OCI-LY1 (cell line): ENCODE results near the gene ANKRD6.

Experiments
- EZH2 ChIP-seq: fragments of 200-600 bp; sonication (generic), shearing (Covaris generic); IDR thresholded peaks from 2 replicates; pipeline ENCODE4 v1.8.0; 2017; ENCODE audit warnings: borderline replicate concordance, mixed run types, mild to moderate bottlenecking, antibody characterized with exemption, low read length, moderate library complexity, mixed read lengths
- TF ChIP-seq, protein P1 (sequence below): fragments of 200-600 bp; sonication (generic), shearing (Covaris generic); IDR thresholded peaks from 2 replicates; pipeline ENCODE4 v1.5.1; 2017; ENCODE audit warnings: mild to moderate bottlenecking, antibody characterized with exemption, low read length, moderate library complexity, mixed read lengths

DNA sequence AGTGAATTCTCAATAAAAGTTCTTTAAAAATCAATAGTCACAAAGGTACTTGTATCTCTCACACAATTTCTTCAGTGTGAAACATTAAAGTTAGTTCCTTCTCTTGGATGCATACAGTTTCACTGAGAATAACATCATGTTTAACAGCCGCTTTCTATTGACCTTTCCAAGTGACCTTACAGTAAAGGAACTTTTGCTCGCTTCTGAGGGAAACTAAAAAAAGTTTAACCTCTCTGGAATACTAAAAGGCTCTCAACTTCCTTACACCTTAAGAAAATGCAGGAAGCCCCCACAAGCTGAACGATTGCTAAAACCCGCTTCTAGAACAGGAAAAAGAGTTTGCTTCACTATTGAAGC lies 22.2 kb upstream of the ANKRD6 start:
- TF ChIP-seq, protein P1, sequence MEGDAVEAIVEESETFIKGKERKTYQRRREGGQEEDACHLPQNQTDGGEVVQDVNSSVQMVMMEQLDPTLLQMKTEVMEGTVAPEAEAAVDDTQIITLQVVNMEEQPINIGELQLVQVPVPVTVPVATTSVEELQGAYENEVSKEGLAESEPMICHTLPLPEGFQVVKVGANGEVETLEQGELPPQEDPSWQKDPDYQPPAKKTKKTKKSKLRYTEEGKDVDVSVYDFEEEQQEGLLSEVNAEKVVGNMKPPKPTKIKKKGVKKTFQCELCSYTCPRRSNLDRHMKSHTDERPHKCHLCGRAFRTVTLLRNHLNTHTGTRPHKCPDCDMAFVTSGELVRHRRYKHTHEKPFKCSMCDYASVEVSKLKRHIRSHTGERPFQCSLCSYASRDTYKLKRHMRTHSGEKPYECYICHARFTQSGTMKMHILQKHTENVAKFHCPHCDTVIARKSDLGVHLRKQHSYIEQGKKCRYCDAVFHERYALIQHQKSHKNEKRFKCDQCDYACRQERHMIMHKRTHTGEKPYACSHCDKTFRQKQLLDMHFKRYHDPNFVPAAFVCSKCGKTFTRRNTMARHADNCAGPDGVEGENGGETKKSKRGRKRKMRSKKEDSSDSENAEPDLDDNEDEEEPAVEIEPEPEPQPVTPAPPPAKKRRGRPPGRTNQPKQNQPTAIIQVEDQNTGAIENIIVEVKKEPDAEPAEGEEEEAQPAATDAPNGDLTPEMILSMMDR = no peak
- no peak for TF ChIP-seq EZH2
